Cortex of kidney (tissue), 1 donor: Measurements from ENCODE around the gene CCDC150.
"Not testable (repeated sequence)": the region's sequence is repeated elsewhere in the genome, so short reads cannot be mapped to it uniquely, and the experiment has no call there.

Source experiments
- DNase-seq: peaks from one replicate; lab custom pipeline; 2025; lab: John Stamatoyannopoulos, UW

The CCDC150 gene

GRCh38 chr2:196635156-196635555 is 4.4 kb upstream of the CCDC150 start:
- DNase-seq = no peak

- DNase-seq = no peak
Measured at GRCh38 chr2:196638765-196639164, 750 bp upstream of the CCDC150 start.

- DNase-seq = no peak
Measured at GRCh38 chr2:196640031-196640548, 575 bp downstream of the CCDC150 start.

GRCh38 chr2:196649202-196649601 is 9.7 kb downstream of the CCDC150 start:
- no peak for DNase-seq

GRCh38 chr2:196651387-196652094 is 12.0 kb downstream of the CCDC150 start:
- DNase-seq = no peak

- no peak for DNase-seq
Measured at GRCh38 chr2:196652869-196653268, 13.4 kb downstream of the CCDC150 start.

- DNase-seq = no peak
Measured at GRCh38 chr2:196653843-196654242, 14.3 kb downstream of the CCDC150 start.

- no peak for DNase-seq
Measured at GRCh38 chr2:196655761-196656160, 16.2 kb downstream of the CCDC150 start.

- no peak for DNase-seq
Measured at GRCh38 chr2:196657333-196657732, 17.8 kb downstream of the CCDC150 start.

- DNase-seq = no peak
Measured at GRCh38 chr2:196659844-196660243, 20.3 kb downstream of the CCDC150 start.

GRCh38 chr2:196660244-196660643 is 20.7 kb downstream of the CCDC150 start:
- no peak for DNase-seq

- no peak for DNase-seq
Measured at GRCh38 chr2:196670342-196670741, 30.8 kb downstream of the CCDC150 start.

GRCh38 chr2:196675963-196676362 is 36.4 kb downstream of the CCDC150 start:
- no peak for DNase-seq

GRCh38 chr2:196677404-196677803 is 37.9 kb downstream of the CCDC150 start:
- no peak for DNase-seq

- DNase-seq = no peak
Measured at GRCh38 chr2:196679368-196679767, 39.9 kb downstream of the CCDC150 start.

- DNase-seq = no peak
Measured at GRCh38 chr2:196681510-196681909, 42.0 kb downstream of the CCDC150 start.

- DNase-seq = no peak
Measured at GRCh38 chr2:196685792-196686191, 46.3 kb downstream of the CCDC150 start.

GRCh38 chr2:196686737-196687136 is 47.2 kb downstream of the CCDC150 start:
- not testable (repeated sequence) for DNase-seq

- no peak for DNase-seq
Measured at GRCh38 chr2:196696423-196697079, 57.0 kb downstream of the CCDC150 start.

- no peak for DNase-seq
Measured at GRCh38 chr2:196697825-196698224, 58.3 kb downstream of the CCDC150 start.

- DNase-seq = no peak
Measured at GRCh38 chr2:196702641-196703040, 63.1 kb downstream of the CCDC150 start.

- no peak for DNase-seq
Measured at GRCh38 chr2:196703695-196704094, 64.2 kb downstream of the CCDC150 start.

- not testable (repeated sequence) for DNase-seq
Measured at GRCh38 chr2:196710056-196710455, 70.5 kb downstream of the CCDC150 start.
